ENCODE measurements around the gene SHC2. TPM values are rescaled to one million over a fixed set of nuclear protein-coding genes. Genes with fewer than 3 reads are reported as not detected.

SHC2 gene
- total RNA-seq, 1 experiment from 2014 or later: 16.6 TPM

DNA sequence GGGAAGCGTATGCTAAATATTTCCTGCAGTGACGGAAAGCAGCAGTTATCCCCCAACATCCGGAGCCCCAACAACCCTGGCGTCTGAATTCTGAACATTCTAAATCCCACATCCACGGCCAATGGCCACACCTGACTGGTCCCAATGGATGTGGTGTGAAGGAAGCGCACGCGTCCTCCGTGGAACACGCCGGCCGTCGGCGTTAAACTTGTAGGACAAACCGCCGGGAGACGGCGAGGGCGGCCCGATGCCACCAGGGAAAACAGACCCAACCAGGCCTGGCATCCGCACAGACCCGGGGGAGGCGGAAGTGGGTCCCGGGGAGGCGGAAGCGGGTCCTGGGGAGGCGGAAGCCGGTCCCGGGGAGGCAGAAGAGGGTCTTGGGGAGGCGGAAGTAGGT, 3.2 kb downstream of the SHC2 start:
- no peaks in the 10 kb centered on the region for H4K20me1 ChIP-seq (ENCODE audit: control insufficient read depth, insufficient read depth, insufficient read length)
- H2BK5ac ChIP-seq (ENCODE audit: insufficient read length, low read length): no peak overlapping the region
- no peak overlapping the region for H4K5ac ChIP-seq (ENCODE audit: insufficient read length, low read depth, low read length)
- H3K27ac ChIP-seq (ENCODE audit: insufficient read length, low read depth, low read length): no peak overlapping the region
- no peak overlapping the region for H3K4me2 ChIP-seq (ENCODE audit: insufficient read depth, insufficient read length, low read length)
- no peak overlapping the region for H2BK20ac ChIP-seq (ENCODE audit: low read depth, low read length, poor library complexity, severe bottlenecking)
- Mint-ChIP-seq H3K27me3 (ENCODE audit: low read depth) (peaks cover 27% of the 10 kb centered on the region), H3K36me3 (ENCODE audit: insufficient read depth in 1 of 3, low read depth in 3 of 3) (peaks cover 0 to 2% (median 0%) of the 10 kb centered on the region in 3 experiments; a peak in 1 of 7 replicates), H3K4me3 (peak overlapping the region in 1 of 2 experiments; percentile 41; a peak in 1 of 5 replicates), H3K4me1 (peaks cover 4 to 7% of the 10 kb centered on the region in 2 experiments; a peak in 3 of 4 replicates), H3K9me3 (peaks cover 0 to 3% of the 10 kb centered on the region in 2 experiments; a peak in 1 of 5 replicates), H3K27ac (no peak overlapping the region)
- H2AK5ac ChIP-seq (ENCODE audit: insufficient read length, low read length): no peak overlapping the region
- H3K79me2 ChIP-seq (ENCODE audit: insufficient read depth, low read length): no peaks in the 10 kb centered on the region
- no peaks in the 10 kb centered on the region for H3K79me1 ChIP-seq (ENCODE audit: insufficient read depth, low read depth, low read length, poor library complexity, severe bottlenecking)
- no peak overlapping the region for H3T11ph ChIP-seq (ENCODE audit: low read length)
- H3K23ac ChIP-seq (ENCODE audit: insufficient read length, low read depth, low read length): no peak overlapping the region
- no peak overlapping the region for H3K18ac ChIP-seq (ENCODE audit: insufficient read length, low read depth, low read length)
- no peaks in the 10 kb centered on the region; the same call in 1 of the 2 replicates for H3K27me3 ChIP-seq (ENCODE audit: insufficient read depth, low read length)
- no peak overlapping the region for H2BK15ac ChIP-seq (ENCODE audit: low read depth, low read length)
- DNase-seq: no peak
- no peaks in the 10 kb centered on the region for H3K4me1 ChIP-seq (ENCODE audit: insufficient read depth, low read length)
- TF ChIP-seq, protein P1, sequence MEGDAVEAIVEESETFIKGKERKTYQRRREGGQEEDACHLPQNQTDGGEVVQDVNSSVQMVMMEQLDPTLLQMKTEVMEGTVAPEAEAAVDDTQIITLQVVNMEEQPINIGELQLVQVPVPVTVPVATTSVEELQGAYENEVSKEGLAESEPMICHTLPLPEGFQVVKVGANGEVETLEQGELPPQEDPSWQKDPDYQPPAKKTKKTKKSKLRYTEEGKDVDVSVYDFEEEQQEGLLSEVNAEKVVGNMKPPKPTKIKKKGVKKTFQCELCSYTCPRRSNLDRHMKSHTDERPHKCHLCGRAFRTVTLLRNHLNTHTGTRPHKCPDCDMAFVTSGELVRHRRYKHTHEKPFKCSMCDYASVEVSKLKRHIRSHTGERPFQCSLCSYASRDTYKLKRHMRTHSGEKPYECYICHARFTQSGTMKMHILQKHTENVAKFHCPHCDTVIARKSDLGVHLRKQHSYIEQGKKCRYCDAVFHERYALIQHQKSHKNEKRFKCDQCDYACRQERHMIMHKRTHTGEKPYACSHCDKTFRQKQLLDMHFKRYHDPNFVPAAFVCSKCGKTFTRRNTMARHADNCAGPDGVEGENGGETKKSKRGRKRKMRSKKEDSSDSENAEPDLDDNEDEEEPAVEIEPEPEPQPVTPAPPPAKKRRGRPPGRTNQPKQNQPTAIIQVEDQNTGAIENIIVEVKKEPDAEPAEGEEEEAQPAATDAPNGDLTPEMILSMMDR (conservative IDR thresholded peaks at IDR 0.05): no peak
- H3K4ac ChIP-seq (ENCODE audit: low read depth, low read length): no peak overlapping the region
- no peak overlapping the region for H4K91ac ChIP-seq (ENCODE audit: insufficient read length, low read depth, low read length)
- no peak overlapping the region for H2BK12ac ChIP-seq (ENCODE audit: insufficient read length, low read depth, low read length)
- peaks cover 10% of the 10 kb centered on the region for H3K23me2 ChIP-seq (ENCODE audit: insufficient read length, low read depth, low read length, poor library complexity, severe bottlenecking)
- no peaks in the 10 kb centered on the region for H3K9me3 ChIP-seq (ENCODE audit: control insufficient read depth, low read depth, low read length)
- H2BK120ac ChIP-seq (ENCODE audit: low read depth, low read length, poor library complexity, severe bottlenecking): no peak overlapping the region
- H3K56ac ChIP-seq (ENCODE audit: insufficient read length, low read depth, low read length): no peak overlapping the region
- no peak overlapping the region for H2AFZ ChIP-seq (ENCODE audit: low read length)
- H3K14ac ChIP-seq (ENCODE audit: insufficient read depth, low read length): no peak overlapping the region
- no peak overlapping the region for H3K9ac ChIP-seq (ENCODE audit: extremely low read depth, insufficient read length, low read length)
- no CpG with 5 or more reads among the region's 30 CpGs for WGBS (ENCODE audit: extremely low coverage, insufficient read length, low lambda C conversion rate)
- no peak overlapping the region for H4K8ac ChIP-seq (replicated peaks; ENCODE audit: insufficient read length, low read depth, low read length)
